HL-60/S4 (cell line): Measurements from ENCODE around the gene CTBP2.
"Not testable (repeated sequence)": the region's sequence is repeated elsewhere in the genome, so short reads cannot be mapped to it uniquely, and the experiment has no call there.

Experiments
- in situ Hi-C: fragments of 300-500 bp; cut with MboI; formaldehyde crosslinking; loops from 2 replicates; pipeline ENCODE4 v1.14.3; 2022; ENCODE audit warnings: low sequenced_read_pairs

The CTBP2 gene

DNA sequence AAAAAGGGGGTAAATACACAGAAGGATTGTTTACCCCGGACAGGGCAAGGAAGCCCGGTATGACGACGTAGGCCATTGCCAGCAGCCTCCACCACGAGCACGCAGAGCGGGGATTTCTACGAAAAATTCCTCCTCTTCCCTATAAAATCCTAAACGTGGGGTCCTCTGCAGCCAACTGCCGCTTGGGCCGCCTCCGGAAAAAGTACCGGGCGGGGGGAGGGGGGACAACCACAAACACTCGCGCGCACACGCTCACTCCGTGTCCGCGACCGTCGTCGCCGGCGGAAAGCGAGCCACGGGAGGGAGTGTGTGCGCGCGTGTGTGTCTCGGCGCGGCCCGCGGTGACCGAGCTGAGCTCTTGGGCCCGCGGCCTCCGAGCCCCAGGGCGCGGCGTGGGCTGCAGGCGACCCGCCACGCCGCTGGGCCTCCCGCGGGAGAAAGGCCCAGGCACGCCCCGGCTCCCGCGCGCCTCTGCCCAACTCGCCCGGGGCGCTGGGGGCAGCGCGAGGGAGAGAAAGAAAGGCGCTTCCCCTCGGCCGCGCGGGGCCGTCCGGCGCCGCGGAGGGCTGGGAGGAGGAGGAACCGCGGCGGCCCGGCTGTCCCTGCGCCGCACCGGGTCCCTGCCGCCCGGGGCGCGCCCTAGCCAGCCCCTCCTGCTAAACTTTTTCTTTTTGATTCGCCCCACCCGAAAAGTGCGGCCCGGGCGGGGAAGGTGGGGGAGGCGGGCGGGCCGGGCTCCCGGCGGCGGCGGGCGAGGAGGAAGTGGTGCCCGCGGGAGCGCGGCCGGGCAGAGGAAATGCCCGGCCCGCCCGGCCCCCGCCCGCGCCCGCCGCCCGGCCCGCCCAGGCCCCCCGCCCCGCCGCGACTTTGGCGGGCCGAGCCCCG is 1.5 kb downstream of the CTBP2 start:
- in situ Hi-C loops, result no loop called here

DNA sequence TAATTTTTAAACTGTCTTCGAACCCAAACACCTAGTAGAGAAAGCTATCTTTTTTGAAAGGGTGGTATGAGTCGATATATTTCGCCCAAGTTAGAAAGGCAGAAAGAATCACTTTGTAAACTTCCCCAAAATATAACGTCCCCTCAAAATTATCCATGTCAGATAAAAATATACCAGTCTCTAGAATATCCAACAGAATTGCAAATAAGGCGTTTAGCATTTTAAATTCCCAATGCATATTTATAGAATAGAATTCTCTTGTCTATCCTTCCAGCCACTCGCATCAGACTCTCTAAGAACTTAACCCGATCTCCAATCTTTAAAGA is 2.1 kb downstream of the CTBP2 start:
- in situ Hi-C loops, result no loop called here

DNA sequence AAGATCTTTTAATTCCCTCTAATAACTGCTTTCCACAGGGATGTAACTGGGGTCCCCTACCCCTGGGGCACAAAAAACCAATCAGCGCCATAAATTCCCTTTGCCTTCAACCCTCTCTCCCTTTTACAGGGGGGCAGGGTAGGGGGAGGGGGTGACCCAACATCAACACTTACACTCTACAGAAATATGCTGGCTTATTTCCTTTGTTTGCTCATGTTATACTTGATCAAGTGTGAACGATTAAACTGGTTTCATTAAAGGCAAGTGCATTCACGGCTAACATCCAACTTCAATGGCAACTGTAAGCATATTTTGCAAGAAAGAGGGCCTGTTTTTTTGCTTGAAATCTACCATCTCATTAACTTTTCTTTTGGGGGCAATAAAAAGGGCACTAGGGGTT is 2.9 kb downstream of the CTBP2 start:
- in situ Hi-C loops, result no loop called here

DNA sequence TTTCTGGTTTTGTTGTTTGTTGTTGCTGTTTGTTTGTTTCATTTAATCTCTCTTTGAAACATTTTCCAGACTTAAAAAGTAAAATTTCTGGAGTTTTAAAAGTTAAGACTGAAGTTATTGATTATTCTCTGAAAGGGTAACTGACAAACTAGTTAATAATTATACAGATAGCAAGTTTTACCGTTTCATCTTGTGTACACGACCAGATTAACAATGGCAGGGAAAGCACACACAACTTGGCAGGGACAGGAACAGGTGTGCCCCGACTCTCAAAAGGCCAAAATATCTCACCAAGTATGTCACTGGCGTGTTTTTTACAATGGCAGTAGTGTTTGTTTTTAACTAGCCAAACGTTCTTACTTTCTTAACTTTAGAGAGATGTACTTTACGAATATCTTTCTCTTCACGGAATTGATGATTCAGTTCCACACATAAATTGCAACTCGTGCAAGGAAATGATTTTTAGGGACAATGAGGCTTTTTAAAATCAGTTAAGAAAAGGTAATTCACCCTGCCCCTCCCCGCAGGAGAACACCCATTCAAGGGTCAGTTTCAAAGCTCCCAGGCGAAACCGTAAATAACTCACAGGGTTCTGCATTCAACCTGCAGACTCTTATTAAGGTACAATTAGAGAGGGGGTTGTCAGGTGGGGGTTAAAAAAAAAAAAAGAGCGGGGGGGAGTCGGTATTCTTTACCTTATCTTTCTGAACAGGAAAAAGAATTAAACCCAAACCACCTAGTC is 3.5 kb downstream of the CTBP2 start:
- in situ Hi-C loops, result no loop called here

DNA sequence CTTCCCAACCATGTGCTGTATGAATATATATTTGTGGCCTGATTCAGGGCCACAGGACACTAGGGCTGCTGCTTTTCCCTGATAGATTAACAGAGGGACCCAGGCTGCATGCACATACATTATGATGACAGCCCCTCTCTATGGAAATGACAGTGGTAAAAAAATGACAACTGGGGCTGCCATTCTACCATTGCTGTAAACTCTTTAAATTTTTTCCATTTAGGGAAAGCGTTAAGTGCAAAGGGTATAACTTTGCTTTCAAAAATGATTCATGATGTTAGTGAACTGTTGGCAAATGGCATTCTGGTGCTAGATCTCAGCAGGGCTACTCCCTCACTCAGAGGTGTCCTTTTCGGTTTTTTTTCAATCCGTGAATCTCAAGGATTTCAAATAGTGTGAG is 4.2 kb downstream of the CTBP2 start:
- in situ Hi-C loops, result no loop called here

DNA sequence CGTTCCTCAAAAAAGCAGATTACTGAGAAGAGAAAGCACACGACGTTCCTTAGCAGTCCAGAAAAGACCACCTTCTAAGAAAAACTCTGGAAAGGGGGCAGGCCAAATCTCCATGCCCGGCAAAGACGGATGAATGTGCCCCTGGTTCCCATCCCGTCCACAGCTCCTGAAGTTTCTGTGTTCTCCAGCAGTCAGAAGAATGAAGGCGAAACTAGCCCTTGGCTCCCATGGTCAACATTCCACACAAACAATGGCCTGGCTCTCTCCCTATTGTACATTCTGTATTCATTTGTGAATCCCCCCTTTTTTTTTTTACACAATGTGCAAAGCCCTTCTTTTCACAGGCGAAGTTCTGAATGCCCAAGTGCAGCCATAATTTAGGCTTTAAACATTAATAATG is 5.3 kb downstream of the CTBP2 start:
- in situ Hi-C loops, result no loop called here

DNA sequence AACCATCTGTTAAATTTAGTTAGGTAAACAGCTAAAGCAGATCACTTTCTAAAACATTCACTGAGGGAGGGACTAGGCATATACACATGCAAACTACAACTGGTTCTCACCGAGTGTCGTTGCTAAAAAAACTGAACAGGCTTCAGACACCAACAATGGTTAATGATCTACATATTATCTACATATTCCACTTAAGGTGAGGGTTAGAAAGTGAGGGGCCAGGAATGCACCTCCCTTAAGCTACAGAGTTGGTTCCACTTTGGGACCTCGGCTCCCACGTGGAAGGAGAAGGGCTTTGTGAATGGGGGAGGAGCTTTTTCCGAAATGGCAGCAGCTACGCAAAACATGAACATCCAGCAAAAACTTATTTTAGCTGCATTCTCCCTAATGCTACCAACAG is 5.8 kb downstream of the CTBP2 start:
- in situ Hi-C loops, result no loop called here

DNA sequence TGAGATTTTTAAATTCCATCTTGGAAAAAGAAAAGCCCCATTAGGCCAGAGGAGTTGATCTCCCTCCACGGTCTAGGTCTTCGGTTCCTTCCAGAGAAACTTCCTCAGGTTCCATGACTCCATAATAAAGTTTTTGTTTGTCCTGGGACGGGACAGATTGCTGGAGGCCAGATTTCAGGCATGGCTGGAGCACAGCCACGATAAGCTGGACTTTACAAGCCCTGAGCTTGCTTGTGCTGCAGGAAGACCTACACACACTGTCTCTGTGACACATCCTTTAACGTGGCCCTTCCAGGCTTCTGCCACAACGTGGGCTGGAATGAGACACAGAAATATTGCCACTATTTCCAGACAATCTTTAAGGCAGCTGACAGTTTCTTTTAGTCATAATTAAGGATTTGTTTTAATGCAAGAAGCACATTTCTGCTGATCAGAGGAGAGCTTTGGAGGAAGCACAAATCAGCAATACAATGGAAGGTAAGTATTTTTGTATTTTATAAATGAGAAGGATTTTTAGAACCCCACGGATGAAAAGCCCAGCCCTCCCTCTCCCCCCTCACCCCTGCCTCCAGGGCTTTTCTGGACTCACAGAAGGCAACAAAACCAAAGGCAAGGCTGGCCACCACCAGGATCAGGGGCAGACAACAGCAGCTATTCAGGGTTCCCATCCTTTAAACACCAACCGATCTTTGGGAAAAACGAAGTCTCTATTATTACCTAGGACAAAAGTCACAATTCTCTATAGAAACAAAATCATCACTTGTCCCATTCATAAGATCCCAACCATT is 6.5 kb downstream of the CTBP2 start:
- in situ Hi-C loops, result no loop called here

DNA sequence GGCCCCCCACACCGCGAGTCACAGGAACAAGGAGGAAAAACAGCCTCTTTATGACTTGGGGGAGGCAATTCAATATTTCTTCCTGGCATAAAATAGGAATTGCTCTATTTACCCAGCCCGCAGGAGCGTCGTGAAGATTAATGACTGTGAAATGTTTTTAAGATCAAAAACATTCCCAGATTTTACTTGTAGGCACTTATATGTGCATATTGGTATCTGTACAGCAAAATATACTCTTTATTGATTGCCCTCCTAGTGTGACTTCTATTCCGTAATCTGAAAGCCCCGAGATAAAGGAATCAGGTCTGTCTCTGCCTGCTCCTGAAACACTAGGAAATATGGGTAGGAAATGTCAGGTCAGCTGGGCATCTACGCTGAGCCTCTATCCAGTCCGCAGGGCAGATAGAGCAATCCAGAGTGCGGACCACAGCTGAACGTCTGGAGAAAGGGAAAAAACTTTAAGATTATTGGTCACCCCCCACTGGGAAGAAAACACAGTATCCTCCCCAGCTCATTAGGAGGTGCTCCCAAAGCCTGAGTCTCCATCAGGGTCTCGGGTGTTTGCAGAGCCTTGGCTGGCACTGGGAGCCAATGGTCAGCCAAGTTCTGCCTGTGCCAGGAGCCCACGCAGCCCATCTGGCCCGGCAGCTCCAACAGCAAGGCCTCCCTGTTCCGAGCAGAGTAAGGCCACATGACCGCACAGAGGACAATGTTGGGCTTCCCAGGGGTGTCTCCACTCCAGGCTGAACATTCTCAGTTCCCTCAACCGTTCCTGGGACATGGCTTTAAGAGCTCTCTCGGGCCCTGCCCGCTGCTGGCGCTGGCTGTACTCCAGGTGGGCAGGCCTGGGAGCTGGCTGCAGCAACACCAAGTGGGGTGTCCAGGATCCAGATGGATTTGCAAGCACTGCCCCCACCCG is 7.7 kb downstream of the CTBP2 start:
- in situ Hi-C loops, result no loop called here

DNA sequence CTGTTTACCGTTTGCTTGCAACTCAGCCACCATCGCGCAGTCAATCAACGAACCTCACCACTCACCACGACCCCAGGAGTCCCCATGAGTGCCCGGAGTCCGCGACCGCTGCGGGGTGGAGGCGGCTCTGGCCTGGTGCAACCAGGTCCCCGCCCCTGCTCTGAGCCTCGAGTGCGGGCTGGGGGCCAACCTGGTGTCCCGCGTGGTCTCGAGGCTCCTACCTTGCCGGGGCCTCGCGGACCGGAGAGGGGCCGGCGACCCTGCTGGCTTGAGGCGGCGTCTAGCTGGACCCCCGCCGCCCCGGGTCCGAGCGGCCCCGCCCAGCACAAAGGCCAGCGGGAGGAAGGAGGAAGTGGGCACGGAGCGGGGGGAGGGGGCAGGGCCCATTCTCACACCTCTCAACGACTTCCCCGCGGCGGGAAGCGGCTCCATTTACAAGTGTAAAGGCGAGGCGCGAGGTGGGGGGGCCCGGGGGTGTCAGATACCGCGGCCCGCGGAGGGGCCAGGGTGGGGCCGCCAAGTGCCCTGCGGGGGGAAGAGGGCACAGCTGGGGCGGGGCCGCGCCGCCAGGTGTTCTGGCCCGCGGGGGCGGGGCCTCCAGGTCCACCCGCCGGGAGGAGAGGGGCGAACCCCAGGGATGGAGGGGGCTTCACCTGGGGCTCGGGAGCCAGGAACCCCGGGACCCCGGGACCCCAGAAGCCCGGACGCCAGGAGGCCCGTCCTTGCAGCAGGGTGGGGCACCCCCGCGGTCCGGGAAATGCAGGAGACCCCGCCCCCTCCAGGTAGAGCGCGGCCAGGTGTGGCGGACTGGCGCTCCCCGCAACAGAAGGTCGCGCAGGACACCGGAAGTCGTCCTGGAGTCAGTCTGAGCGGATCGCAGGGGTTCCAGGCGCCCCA is 8.6 kb downstream of the CTBP2 start:
- in situ Hi-C loops, result no loop called here

DNA sequence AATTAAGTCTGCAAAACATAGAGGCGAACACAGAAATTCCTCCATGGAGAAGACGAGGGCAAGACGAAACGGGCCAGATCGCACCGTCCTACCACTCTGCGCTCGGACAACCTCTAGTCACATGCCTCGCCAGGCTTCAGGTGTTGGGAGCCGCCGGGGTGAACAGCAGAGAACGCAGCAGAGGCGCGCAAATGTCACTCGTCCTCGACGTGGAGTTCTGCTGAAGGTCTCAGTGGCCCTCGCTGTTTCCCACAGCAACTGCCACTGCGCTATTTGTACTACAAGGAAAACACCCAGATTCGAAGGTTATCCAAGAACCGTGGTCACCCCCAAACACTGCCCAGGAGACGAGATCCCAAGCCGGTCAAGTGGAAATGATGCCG is 9.2 kb downstream of the CTBP2 start:
- in situ Hi-C loops, result no loop called here

DNA sequence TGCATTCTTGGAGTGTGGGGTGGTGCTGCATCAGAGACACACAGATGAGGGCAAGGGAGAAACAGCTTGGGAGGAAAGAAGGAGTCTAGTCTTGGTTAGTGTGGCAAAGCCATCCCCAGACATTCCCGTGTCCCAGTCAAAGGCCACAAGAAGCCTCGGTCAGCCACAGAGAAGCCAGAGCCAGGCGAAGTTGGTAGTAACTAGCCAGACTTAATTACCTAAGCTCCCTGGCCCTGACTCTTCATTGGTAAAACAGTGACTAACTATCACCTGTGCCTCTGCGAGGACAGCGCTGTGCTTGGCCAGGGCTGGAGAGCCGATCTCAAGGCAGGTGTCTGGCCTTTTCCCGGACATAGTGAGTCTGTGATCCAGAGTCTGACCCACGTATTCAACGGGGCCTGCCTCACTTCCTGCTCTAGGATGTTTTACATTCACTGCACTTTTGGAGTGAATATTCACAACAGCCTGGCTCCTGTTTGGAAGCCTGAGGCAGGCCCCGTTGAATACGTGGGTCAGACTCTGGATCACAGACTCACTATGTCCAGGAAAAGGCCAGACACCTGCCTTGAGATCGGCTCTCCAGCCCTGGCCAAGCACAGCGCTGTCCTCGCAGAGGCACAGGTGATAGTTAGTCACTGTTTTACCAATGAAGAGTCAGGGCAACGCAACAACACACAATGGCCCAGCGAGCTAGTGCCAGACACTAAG is 9.8 kb downstream of the CTBP2 start:
- in situ Hi-C loops, result not testable (repeated sequence)

DNA sequence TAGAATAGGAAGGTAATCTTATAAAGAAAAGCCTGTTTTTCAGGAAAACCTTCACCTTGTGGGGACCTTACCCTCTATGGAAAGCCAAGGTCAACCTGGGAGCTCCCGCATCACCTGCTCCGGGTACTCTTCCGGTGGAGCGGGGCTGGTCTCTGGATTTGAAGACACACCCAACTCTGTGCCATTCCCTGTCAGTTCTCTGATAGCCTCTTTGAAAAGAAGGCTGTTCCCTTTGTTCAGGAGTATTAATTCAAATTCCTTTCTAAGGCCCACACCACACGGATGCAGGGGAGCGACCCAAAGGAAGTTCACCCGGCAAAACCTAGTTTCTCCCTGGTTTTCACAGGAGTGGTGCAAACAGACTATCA is 10.7 kb downstream of the CTBP2 start:
- in situ Hi-C loops, result no loop called here

DNA sequence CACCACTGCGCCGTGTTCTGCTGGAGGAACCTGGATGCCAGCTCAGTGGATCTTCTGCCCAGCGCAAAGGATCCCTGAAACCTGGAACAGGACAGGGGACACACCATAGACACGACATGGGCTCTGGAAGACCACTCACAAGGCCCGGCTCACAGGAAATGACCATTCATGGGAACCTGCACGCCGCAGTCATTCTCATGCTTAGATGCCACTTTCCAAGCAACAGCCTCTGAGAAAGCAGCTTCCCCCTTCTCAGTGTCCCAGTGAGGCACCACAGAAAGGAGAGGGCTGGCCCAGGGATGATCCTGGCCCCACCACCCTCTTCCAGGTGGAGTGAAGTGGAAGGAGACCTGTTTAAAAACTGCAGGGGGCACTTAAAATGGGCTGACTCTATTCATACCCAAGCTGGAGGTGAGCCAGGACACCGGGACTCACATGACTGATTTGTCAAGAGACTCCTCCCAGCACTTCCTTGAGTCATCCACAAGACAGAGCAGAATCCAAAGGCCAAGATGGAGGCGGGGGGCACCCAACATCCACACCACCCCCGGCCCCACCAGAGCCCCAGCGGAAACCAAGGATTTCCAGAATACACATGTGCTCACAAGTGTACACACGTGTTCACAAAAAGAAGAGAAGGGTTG is 11.2 kb downstream of the CTBP2 start:
- in situ Hi-C loops, result no loop called here

DNA sequence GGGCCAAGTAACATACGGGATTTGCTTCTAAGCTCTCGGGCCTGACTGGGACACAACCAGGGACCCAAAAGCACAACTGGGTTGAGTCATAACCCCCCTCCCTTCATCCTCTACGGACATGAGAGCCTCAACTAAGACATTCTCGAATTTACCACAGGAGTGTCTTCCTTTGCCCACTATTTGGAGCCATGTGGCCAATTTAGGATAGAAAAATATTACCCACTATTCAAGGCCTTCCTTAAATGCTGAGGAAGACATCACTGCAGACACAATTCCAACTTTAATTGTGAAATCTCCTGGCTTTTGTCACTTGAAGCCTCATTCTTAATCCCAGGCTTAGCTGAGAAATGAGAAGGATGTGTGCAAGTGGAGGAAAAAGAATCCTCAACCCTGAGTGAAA is 11.8 kb downstream of the CTBP2 start:
- in situ Hi-C loops, result no loop called here

DNA sequence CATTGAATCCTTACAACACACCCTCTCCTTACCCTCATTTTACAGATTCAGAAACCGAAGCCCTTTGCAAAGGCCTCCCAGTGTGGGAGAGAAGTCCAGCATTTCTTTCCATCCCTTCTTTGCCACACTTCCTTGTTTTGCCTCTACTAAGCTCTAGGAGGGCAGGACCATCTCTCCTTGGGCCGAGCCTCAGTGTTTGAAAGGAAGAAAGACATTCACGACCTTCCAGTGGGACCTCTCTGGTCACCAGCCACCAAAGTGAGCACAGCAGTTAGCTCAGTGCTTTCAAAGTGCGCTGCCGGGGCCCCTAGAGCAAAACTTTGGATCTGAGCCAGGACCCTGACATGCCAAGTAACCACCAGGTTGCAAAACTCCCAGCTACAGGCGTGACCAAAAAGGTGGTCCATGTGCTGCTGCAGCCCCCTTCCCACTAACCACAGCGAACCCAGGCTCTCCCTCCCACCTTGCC is 12.4 kb downstream of the CTBP2 start:
- in situ Hi-C loops, result no loop called here

DNA sequence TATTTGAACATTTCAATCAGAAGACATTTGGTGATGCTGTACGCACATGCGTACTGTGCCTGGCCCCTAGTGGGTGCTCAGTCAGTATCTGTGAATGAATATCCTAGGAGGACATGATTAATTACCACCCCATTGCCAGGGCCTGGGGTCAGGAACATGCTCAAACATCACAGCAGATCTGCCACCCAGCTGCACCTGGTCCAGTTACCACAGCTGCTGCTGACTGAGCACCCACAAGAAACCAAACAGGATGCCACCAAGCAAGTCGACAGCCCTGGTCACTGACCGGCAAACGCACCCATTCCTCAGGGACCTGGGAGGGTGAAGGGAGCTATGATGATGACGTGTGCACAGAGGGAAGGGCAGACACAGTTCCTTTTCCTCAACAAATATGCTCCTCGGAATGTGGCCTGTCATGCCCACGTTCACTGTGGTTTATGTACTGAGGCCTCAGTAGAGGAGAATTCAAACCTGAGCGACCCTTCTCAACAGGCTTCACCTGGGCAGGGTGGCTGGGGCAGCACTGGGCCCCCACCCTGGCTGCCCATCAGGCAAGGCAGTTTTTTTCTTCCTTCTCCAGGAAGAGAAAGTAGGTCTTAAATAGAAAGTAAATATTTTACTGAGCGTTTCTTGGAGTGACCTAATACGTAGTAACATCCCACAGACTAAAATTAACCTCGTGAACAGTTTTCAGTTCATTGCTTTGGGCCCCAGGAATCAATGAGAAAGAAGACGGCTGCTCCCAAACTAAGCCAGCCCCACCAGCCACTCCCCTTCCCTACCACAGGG is 13.4 kb downstream of the CTBP2 start:
- in situ Hi-C loops, result no loop called here

DNA sequence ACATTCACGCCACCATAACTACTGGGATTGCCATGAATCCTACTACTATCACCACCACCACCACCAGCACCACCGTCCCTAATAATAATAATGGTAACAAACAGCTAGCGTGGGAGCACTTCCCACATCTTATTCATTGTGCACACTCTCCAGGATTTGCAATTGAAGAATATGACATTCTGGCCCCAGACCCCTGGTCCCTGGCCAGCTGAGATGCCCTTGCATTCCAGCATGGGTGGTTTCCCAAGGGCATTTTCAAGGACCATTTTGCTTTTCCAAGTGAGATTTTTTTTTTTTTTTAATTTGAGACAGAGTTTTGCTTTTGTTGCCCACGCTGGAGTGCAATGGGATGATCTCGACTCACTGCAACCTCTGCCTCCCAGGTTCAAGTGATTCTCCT is 14.7 kb downstream of the CTBP2 start:
- in situ Hi-C loops, result no loop called here
